HG03060 (cell line): ENCODE data around the gene NME7.
"Not testable (repeated sequence)": the region's sequence is repeated elsewhere in the genome, so short reads cannot be mapped to it uniquely, and the experiment has no call there.

Experiments used
- ATAC-seq: cut with Tn5 transposase; IDR thresholded peaks from one replicate; pipeline ENCODE4 v1.9.1; 2021; ENCODE audit warnings: low read depth, moderate number of reproducible peaks; ENCODE audit not compliant: unreplicated experiment

NME7 gene

DNA sequence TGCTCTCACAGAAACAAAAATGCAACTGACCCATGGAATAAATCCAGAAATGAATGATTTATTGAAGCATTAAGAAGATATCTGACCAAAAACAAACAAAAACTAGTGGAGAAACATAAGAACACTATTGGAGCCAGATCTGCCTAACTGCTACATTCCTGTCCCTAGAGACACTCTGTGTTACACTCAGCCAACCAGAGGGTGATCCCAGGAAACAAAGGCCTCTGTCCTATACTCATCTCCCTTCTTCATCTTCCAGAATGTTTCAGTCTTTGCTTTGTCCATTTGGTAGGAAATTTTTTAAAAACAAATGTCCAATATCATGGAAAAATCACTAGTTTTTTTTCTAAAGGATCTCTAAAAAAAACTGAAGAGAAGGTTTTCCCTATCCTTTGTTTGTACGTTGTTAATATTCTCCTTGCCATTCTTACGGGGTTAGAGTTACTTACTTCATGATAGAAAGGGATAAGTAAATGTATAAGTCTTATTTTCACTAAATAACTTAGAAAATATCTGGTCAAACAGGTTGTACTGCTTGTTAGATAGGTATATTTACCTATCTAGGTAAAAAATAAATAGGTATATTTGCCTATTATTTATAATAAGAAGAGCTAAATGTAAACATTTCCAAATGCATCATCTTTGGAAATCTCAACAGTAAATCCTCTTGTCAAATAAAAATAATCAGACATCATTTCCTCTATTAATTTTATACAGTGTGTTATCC is 59.1 kb downstream of the NME7 start:
- no peak for ATAC-seq

DNA sequence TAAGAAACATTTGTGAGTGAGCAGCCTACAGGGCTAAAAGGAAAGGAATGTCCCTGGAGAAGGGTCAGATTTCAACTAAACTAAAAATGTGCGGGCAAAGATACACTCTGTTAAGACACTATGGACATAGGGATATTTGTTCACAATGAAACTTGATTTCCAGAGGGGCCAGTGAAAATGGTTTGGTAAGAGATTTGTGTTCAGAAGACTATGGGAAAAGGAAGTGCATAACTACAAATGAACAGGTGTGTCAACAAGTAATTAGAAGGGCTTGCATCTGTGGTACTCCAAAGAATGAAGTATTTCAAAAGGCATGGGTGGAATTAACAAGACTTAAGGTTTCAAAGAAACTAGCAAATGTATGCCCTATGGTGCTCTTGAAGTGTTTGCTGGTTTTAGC is 60.4 kb downstream of the NME7 start:
- ATAC-seq: no peak

DNA sequence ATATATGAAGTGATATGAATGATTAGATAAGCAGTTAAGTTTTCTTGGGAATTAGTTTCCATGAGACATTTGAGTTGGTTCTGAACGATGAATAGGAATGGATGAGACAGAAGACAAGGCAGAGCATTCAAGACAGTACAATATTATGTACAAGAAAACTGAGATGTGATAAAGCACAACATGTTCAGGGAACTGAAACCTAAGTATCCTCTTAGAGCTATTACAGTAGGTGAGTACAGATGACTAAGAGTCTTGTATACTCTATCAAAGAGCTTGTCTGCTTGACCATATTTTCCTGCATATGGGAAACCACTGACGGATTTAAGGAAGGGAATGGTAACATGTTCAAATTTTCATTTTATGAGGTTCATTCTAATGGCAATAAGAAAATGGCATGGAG is 61.6 kb downstream of the NME7 start:
- ATAC-seq: no peak

DNA sequence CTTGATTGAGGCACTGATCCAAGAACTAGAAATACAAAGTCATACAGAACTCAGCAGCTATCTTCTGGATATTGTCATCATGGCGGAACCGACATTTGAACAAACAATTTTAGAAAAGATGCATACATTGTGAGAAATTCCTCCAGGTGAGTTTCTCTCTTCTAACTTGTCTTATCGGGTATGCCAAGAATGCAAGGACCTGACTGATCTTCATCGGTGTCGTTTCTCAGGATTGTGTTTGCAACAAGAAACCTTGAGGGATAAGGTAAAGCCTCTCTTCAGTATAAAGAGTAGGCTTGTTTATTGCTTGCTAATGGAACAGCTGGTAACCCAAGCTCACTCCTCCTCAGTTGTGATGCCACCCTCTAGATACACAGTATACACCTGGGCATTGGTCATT is 62.2 kb downstream of the NME7 start:
- no peak for ATAC-seq

DNA sequence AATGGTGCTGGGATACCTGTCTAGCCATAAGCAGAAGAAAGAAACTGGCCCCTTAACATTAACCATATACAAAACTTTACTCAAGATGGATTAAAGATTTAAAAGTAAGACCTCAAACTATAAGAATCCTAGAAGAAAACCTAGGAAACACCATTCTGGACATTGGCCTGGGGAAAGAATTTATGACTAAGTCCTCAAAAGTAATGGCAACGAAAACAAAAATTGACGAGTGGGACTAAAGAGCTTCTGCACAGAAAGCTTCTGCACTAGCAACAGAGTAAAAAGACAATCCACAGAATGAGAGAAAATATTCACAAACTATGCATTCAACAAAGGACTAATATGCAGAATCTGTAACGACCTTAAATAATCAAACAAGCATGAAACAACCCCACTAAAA is 66.7 kb downstream of the NME7 start:
- ATAC-seq: no peak

DNA sequence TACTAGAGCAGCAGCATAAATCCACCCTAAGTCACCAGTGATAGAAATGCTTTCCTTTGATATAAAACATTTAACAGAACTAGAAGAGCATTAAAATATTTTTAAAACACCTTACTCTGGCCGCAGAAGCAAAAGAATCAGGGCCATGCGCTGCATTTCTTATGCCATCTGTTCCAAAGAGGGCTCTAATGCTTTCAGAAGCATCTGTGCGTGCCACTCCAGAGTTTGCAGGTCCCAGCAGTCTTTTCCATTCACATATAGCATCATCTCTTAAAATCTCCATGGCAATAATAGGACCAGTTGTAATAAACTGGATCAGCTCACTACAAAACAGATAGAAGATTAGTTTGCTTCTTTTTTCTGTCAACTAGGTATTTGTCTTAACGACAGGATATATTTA is 69.2 kb downstream of the NME7 start:
- no peak for ATAC-seq

DNA sequence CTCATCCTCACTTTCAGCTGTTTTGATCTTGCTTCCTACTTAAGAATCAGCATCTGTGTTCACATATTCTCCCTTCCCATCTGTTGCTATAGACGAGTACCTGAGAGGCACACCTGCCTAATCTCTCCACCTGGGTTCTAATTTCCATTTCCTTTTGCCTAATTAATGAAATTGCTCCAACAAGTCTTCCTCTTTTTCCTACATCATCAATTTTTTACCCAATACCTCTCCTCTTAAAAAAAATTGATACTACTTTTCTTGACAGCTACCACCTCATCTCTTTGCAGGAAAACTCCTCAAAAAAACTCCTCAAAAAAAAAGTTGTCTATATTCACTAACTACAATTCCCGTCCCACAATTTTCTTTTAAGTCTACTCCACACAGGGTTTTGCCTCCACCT is 71.8 kb downstream of the NME7 start:
- ATAC-seq: no peak

DNA sequence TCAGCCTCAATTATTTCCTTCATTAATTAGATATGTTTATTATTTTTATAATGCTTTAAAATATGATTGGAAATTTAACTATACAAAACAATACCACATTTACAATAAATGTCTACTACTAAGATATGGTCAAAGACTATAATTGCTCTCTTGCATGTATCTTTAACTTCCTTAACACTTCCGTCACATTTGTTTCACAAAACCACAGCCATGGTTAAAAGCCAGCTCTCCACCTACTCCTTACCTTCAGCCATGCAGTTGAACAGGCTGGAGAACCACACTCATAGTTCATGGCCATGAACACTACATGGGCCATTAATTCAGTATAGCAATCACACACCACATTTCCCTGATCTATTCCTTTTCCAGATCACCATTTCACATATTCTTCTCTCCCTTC is 72.2 kb downstream of the NME7 start:
- ATAC-seq: no peak

DNA sequence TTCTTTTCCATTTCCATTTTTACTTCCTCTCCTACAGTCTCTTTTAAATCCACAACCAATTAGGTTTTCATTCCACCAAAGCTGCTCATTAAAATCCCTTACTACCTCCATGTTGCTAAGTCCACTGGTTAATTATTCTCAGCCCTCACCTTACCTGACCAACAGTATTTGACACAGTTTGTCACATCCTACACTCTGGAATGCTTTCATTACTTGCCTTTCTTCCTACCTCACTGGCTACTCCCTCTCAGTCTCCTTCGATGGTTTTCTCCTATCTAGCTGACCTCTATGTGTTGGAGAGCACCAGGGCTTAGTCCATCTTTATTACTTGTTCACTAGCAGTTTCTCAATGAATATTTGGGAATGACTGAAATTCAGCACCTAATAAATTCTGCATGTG is 78.6 kb downstream of the NME7 start:
- no peak for ATAC-seq

DNA sequence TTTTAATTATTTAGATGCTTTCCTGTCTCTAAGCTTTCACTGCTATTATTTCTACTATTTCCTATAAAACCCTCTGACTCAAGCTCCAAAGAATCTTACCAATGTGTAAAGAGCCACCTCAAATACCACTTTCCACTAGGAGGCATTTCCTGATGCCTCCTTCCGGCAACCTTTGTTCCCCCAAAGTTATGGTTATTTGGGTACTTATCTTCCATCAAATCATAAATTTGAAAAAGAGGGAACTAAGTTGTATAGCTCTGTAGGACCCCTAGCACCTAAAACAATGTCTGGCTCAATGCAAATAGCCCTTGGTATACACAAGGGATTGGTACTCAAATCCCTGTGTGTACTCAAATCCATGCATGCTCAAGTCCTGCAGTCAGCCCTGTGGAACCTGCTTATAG is 79.6 kb downstream of the NME7 start:
- no peak for ATAC-seq

DNA sequence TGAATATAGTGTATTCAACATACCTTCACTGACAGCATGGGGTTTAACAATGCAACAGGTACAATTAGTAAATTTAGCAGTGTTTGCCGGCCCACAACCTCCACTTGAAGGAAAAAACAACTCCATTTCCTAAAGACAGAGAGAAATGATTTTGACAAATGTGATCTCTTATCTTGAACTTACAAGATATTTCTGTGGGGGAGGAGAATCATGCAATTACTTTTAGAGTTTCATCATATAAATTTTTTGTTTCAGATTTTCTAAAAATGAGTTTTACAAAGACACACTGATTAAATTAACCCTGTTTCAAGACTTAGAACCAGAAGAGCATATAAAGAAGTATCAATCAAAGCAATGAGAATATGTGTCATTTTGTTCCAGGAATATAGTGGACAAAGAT is 80.3 kb downstream of the NME7 start:
- no peak for ATAC-seq

DNA sequence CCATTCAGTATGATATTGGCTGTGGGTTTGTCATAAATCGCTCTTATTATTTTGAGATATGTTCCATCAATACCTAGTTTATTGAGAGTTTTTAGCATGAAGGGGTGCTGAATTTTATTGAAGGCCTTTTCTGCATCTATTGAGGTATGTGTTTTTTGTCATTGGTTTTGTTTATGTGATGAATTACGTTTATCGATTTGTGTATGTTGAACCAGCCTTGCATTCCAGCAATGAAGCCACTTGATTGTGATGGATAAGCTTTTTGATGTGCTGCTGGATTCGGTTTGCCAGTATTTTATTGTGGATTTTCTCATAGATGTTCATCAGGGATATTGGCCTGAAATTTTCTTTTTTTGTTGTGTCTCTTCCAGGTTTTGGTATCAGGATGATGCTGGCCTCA is 86.0 kb downstream of the NME7 start:
- not testable (repeated sequence) for ATAC-seq

DNA sequence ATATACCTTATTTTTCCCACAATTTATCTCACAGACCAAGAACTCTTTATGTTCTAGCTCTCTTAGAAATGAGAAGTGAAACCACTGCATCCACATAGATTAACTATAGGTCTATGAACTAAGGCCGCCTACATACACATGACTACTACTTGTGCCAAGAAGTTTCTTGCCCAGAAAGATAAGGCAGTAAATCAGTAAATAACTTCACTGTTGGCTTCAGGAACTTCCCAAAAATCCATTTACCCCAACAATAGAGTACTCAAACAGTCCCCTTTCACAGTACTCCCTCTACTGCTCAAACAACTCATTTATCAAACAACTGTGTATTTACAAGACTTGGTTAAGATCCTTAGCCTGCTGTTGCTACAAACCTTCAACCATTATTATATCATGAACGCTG is 96.5 kb downstream of the NME7 start:
- no peak for ATAC-seq

DNA sequence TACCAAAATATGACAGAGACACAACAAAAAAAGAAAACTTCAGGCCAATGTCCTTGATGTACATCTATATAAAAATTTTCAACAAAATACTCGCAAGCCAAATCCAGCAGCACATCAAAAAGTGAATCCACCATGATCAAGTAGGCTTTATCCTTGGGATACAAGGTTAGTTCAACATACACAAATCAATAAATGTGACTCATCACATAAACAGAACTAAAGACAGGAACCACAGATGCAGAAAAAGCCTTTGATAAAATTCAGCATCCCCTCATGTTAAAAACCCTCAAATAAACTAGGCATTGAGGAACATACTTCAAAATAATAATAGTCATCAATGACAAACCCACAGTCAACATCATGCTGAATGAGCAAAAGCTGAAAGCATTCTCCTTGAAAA is 101.5 kb downstream of the NME7 start:
- ATAC-seq: no peak

DNA sequence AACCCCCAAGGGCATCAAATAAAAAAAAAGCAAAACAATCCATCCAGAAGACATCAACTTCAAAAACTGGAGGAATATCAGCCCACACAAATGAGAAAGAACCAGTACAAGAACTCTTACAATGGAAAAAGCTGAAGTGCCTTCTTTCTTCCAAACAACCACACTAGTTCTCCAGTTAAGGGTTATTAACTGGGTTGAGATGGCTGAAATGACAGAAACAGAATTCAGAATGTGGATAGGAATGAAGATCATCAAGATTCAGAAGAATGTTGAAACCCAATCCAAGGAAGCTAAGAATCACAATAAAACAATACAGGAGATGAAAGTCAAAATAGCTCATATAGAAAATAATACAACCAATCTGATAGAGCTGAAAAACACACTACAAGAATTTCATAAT is 104.5 kb downstream of the NME7 start:
- no peak for ATAC-seq

DNA sequence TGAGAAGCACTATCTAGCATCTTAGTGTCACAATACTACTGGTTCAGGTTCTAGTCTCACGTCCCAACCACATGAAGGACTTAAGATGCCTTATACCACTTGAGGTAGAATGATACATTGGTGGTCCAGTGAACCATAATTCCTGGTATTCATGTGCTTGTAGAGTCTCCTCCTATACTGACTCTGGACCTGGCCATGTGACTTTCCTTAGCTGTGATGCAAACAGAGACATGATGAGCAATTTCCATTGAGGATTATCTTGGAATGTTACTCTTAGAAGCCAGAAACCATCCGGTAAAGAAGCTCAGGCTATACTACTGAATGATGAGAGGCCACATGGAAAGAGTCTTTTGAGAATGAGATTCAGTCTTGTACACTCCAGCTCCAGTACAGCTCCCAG is 105.7 kb downstream of the NME7 start:
- no peak for ATAC-seq

DNA sequence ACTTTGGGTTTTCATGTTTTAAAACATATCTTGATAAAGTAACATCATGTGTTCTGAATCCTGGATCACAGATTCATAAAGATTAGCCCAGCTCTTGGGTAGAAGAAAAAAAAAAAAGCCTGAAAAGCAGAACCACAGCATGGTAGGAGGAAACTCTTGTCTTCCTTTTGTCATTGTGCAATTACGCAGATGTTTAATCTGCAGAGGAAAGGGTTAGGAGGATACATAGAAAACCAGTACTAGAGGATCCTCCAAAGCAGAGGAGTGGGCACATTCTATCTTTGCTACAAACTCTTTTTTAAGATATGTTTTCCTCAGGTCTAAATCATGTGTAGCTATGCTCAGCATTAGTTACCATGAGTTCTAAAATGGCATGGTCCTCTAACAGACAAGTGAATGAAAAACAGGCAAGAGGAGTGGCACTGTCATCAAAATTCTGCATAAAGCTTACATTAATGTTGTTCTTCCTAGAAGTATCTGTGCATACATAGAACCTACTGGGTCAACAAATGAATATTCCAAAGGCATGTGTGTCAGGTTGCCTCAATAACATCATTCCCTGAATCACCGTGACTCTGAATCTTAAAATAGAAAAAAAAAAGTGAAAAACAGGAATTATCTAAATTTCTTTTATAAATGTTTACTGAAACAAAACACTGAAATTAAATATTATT is 107.0 kb downstream of the NME7 start:
- no peak for ATAC-seq

DNA sequence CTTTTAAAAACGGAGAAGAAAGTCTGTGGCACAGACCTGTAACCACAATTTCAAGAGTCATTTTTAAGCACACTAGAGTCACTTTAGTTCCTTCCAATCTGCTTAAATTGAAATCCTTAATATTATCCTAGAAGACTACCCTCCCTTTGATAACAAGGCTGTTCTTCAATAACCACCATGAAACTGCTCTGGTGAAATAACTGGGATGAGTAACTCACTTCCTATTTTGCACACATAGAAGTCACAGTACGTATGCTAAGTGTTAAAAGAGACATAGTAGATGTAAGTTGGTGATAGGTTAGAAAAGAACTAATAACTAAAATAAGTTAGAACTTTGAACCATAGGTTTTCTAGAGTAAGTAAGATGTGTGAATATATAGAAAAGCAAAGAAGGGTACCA is 107.8 kb downstream of the NME7 start:
- ATAC-seq: no peak

DNA sequence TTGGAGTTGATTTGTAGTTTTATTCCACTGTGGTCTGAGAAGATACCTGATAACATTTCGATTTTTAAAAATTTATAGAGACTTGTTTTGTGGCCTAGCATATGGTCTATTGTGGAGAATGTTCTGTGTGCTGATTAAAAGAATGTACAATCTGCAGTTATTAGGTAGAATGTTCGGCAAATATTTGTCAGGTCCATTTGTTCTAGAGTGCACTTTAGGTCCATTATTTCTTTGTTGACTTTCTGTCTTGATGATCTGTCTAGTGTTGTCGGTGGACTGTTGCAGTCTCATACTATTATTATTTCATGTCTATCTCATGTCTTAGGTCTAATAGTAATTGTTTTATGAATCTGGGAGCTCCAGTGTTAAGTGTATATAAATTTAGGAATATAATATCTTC is 116.8 kb downstream of the NME7 start:
- ATAC-seq: no peak

DNA sequence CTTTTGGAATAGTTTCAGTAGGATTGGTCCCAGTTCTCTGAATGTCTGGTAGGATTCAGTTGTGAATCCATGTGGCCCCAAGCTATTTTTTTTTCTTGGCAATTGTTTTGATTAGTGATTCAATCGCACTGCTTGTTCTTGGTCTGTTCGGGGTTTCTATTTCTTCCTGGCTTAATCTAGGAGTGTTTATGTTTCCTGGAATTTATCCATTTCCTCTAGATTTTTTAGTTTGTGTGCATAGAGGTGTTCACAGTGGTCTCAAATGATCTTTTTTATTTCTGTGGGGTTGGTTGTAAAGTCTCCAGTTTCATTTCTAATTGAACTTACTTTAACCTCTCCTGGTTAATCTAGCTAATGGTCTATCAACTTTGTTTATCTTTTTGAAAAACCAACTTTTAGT is 117.6 kb downstream of the NME7 start:
- no peak for ATAC-seq

DNA sequence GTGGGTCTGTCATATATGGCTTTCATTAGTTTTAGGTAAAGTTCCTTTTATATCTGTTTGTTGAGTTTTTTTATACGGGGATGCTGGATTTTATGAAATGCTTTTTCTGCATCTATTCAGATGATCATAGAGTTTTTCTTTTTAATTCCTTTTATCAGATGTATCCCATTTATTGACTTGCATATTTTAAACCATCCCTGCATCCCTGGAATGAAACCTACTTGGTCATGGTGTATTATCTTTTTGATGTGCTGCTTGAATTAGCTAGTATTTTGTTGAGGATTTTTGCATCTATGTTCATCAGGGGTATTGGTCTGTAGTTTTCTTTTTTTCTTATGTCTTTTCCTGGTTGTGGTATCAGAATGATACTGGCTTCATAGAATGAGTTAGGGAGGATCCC is 118.0 kb downstream of the NME7 start:
- no peak for ATAC-seq

DNA sequence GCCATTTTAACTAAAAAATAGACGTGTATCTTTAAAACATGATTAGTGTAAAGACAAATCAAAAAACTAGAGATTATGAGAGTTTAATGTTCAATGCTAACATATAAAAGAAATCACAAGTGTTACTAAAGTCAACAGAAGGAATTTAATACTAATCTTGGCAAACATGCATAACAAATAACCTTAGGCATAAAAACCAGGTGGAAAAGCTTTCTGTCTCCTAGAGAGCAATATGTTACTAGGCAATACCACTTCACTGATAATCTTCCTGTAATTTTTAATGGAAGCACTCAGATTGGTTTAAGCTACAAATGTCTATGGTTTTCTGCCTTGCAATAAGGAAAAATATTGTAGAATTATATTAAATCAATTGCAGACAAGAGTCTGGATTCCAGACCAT is 121.9 kb downstream of the NME7 start:
- ATAC-seq: no peak
